Calu3 (cell line): ENCODE results near the gene FAM135A. TPM values are rescaled to one million over a fixed set of nuclear protein-coding genes. Genes with fewer than 3 reads are reported as not detected.

Source experiments
- BruUV-seq: library from RNA; stranded (reverse); fragments of 400-500 nt; replicated peaks from 2 replicates; lab custom pipeline; 2021; lab: Mats Ljungman, UMichigan
- CTCF ChIA-PET: fragments of 300-600 bp; sonication (Branson Sonifier 250); formaldehyde crosslinking; loops from one replicate; lab custom pipeline; 2022; ENCODE audit warnings: antibody characterized with exemption; lab: Charles Lee
- DNase-seq: peaks from one replicate; pipeline ENCODE4 v3.0.0; 2022
- H3K27ac Mint-ChIP-seq: one replicate; pipeline ENCODE4 v1.8.0; 2022; ENCODE audit warnings: mixed read lengths; ENCODE audit not compliant: unreplicated experiment
- H3K27me3 Mint-ChIP-seq: one replicate; pipeline ENCODE4 v1.8.0; 2022; ENCODE audit warnings: mixed read lengths; ENCODE audit not compliant: unreplicated experiment
- H3K36me3 Mint-ChIP-seq: one replicate; pipeline ENCODE4 v1.8.0; 2022; ENCODE audit warnings: mild to moderate bottlenecking, moderate library complexity, mixed read lengths; ENCODE audit not compliant: insufficient read depth, unreplicated experiment
- H3K4me1 Mint-ChIP-seq: one replicate; pipeline ENCODE4 v1.8.0; 2022; ENCODE audit warnings: mild to moderate bottlenecking, low read depth, mixed read lengths; ENCODE audit not compliant: unreplicated experiment
- H3K4me3 Mint-ChIP-seq: one replicate; pipeline ENCODE4 v1.8.0; 2022; ENCODE audit warnings: mild to moderate bottlenecking, low read depth, moderate library complexity, mixed read lengths; ENCODE audit not compliant: unreplicated experiment
- H3K9me3 Mint-ChIP-seq: one replicate; pipeline ENCODE4 v1.8.0; 2022; ENCODE audit warnings: low read depth, mixed read lengths; ENCODE audit not compliant: unreplicated experiment
- CTCF ChIP-seq: fragments of 200-600 bp; IDR thresholded peaks from one replicate; pipeline ENCODE4 v1.8.0; 2022; ENCODE audit warnings: antibody characterized with exemption; ENCODE audit not compliant: unreplicated experiment
- intact Hi-C: fragments of 100-400 bp; cut with micrococcal nuclease; formaldehyde crosslinking; loops from one replicate; pipeline ENCODE4 v1.10.0; 2022; ENCODE audit not compliant: unreplicated experiment
- total RNA-seq: library from RNA; stranded (reverse); gene quantifications from 2 replicates; pipeline ENCODE4 v1.2.3, GENCODE V29; 2022

FAM135A gene
- total RNA-seq, 1 experiment from 2014 or later: 89.2 TPM

GRCh38 chr6:70404658-70405057 lies 8.7 kb upstream of the FAM135A start:
- intact Hi-C loops: no loop called here
- Mint-ChIP-seq H3K27ac (no peak overlapping the region), H3K36me3 (peaks cover 6% of the 10 kb centered on the region), H3K4me1 (peaks cover 33% of the 10 kb centered on the region), H3K4me3 (no peak overlapping the region), H3K27me3 (no peaks in the 10 kb centered on the region), H3K9me3 (peaks cover 2% of the 10 kb centered on the region)
- CTCF ChIA-PET: no interaction called here
- no peak for TF ChIP-seq CTCF
- DNase-seq: no peak
- BruUV-seq: no TSS peak

DNA sequence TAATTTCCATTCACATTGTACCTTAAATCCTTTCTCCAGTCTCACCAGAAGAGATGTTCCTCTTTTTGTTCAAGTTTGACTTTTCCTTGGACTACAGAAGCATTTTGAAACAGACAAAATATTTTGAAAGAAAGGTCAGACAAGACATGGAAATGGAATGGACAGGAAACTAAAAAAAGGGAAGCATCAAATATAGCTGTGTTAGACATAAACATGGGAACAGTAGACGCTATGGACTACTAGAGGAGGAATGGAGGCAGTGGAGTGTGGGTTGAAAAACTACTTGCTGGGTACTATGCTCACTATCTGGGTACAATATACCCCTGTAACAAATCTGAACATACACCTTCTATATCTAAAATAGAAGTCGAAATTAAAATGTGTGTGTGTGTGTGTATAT lies 4.1 kb upstream of the FAM135A start:
- no TSS peak for BruUV-seq
- CTCF ChIA-PET: no interaction called here
- no peak for DNase-seq
- H3K27me3 Mint-ChIP-seq: no peaks in the 10 kb centered on the region
- peaks cover 13% of the 10 kb centered on the region for H3K4me1 Mint-ChIP-seq
- intact Hi-C loops: no loop called here
- peaks cover 21% of the 10 kb centered on the region for H3K36me3 Mint-ChIP-seq
- no peak overlapping the region for H3K27ac Mint-ChIP-seq
- no peak overlapping the region for H3K4me3 Mint-ChIP-seq
- TF ChIP-seq CTCF: no peak
- no peaks in the 10 kb centered on the region for H3K9me3 Mint-ChIP-seq

DNA sequence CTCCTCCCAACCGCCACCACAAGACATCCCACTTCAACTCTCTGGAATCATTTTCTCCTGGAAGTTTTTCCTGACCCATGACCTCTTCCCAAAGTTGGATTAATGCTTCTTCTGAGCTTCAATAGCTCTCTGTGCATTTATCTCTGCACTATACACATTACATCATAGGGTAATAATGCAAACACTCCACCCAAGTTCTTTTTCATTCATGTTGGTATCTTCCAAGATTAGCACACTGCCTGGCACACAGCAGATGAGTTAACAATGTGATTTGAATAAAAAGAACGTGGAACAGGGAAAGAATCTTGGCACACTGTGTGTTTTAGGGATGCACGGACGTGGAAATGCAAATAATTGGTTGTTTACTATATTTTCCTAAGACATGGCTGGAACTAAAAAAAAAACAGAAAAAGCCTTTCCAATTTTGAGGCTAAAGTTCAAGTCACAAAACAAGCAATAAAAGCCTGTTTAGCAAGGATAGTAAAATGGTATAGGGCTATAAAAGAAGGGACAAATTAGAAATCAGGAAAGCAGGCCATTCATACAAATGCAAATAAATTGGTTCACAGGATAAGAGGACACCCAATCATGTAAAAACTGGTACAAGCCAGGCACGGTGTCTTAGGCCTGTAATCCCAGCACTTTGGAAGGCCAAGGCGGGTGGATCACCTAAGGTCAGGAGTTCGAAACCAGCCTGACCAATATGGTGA lies 1.6 kb upstream of the FAM135A start:
- Mint-ChIP-seq H3K36me3 (peaks cover 44% of the 10 kb centered on the region), H3K27ac (peak overlapping the region; percentile 45), H3K4me1 (peaks cover 21% of the 10 kb centered on the region), H3K9me3 (no peaks in the 10 kb centered on the region), H3K4me3 (peak overlapping the region; percentile 90), H3K27me3 (no peaks in the 10 kb centered on the region)
- DNase-seq: no peak
- no TSS peak for BruUV-seq
- intact Hi-C loops: loop anchor here (5.0 kb wide), 1 partner anchor 99 kb away; no protein-coding TSS in a partner anchor
- CTCF ChIA-PET: no interaction called here
- no peak for TF ChIP-seq CTCF

GRCh38 chr6:70412252-70413113 lies 825 bp upstream of the FAM135A start:
- no peak for TF ChIP-seq CTCF
- CTCF ChIA-PET: interaction anchor here (0.6 to 2.7 kb wide), 13 partner anchors 11 to 963 kb away, joined by 3 to 32 read pairs (median 4); no protein-coding TSS in a partner anchor
- BruUV-seq: TSS peak; percentile 93
- H3K36me3 Mint-ChIP-seq: peaks cover 44% of the 10 kb centered on the region
- no peaks in the 10 kb centered on the region for H3K27me3 Mint-ChIP-seq
- intact Hi-C loops: loop anchor here (1.0 to 5.0 kb wide), 2 partner anchors 13 to 100 kb away; no protein-coding TSS in a partner anchor
- no peak for DNase-seq
- peak overlapping the region; percentile 90 for H3K4me3 Mint-ChIP-seq
- peak overlapping the region; percentile 91 for H3K27ac Mint-ChIP-seq
- no peaks in the 10 kb centered on the region for H3K9me3 Mint-ChIP-seq
- peaks cover 22% of the 10 kb centered on the region for H3K4me1 Mint-ChIP-seq
